ENCODE measurements around the gene ANO8.

Gene ANO8

GRCh38 chr19:17328517-17329365, 5.9 kb downstream of the ANO8 start:
- peak in 1 of 2 donors; percentile 27 for DNase-seq (ENCODE audit: low read depth in 2 of 2)

- DNase-seq (ENCODE audit: low read depth in 2 of 2): peak in 1 of 2 donors; percentile 31
Observed at GRCh38 chr19:17327654-17328516, 6.8 kb downstream of the ANO8 start.

GRCh38 chr19:17327068-17327653, 7.5 kb downstream of the ANO8 start:
- no peak for DNase-seq (ENCODE audit: low read depth in 2 of 2)

GRCh38 chr19:17326595-17326966, 8.1 kb downstream of the ANO8 start:
- DNase-seq (ENCODE audit: low read depth in 2 of 2): no peak

- DNase-seq (ENCODE audit: low read depth in 2 of 2): no peak
Observed at GRCh38 chr19:17325881-17326594, 8.6 kb downstream of the ANO8 start.

- no peak for DNase-seq (ENCODE audit: low read depth in 2 of 2)
Observed at GRCh38 chr19:17325133-17325532, 9.5 kb downstream of the ANO8 start.

- DNase-seq (ENCODE audit: low read depth in 2 of 2): no peak
Observed at GRCh38 chr19:17324357-17325114, 10.1 kb downstream of the ANO8 start.

- DNase-seq (ENCODE audit: low read depth in 2 of 2): no peak
Observed at GRCh38 chr19:17323964-17324332, 10.7 kb downstream of the ANO8 start.

- DNase-seq (ENCODE audit: low read depth in 2 of 2): no peak
Observed at GRCh38 chr19:17323300-17323963, 11.2 kb downstream of the ANO8 start.

GRCh38 chr19:17322854-17323253, 11.8 kb downstream of the ANO8 start:
- no peak for DNase-seq (ENCODE audit: low read depth in 2 of 2)

GRCh38 chr19:17321655-17322489, 12.8 kb downstream of the ANO8 start:
- no peak for DNase-seq (ENCODE audit: low read depth in 2 of 2)

GRCh38 chr19:17320435-17320834, 14.2 kb downstream of the ANO8 start:
- DNase-seq (ENCODE audit: low read depth in 2 of 2): no peak

- DNase-seq (ENCODE audit: low read depth in 2 of 2): no peak
Observed at GRCh38 chr19:17319473-17320238, 15.0 kb downstream of the ANO8 start.

GRCh38 chr19:17318966-17319365, 15.7 kb downstream of the ANO8 start:
- no peak for DNase-seq (ENCODE audit: low read depth in 2 of 2)

- DNase-seq (ENCODE audit: low read depth in 2 of 2): no peak
Observed at GRCh38 chr19:17314007-17314593, 20.6 kb downstream of the ANO8 start.

GRCh38 chr19:17312189-17313113, 22.2 kb downstream of the ANO8 start:
- DNase-seq (ENCODE audit: low read depth in 2 of 2): no peak

GRCh38 chr19:17311455-17312188, 23.0 kb downstream of the ANO8 start:
- no peak for DNase-seq (ENCODE audit: low read depth in 2 of 2)
